HL-60 (cell line): ENCODE data around the gene DISP3.

ENCODE experiments used
- CTCF ChIP-seq: IDR thresholded peaks from one replicate; pipeline ENCODE4 v1.5.1; 2011; ENCODE audit warnings: low read length, control low read depth, inconsistent platforms; ENCODE audit not compliant: insufficient read depth
- POLR2AphosphoS5 ChIP-seq: IDR thresholded peaks from 2 replicates; pipeline ENCODE4 v1.6.1; 2012; ENCODE audit warnings: low read depth
- REST ChIP-seq: IDR thresholded peaks from 2 replicates; pipeline ENCODE4 v1.6.1; 2012; ENCODE audit warnings: low read depth; ENCODE audit not compliant: insufficient replicate concordance
- SPI1 ChIP-seq: IDR thresholded peaks from 2 replicates; pipeline ENCODE4 v1.6.1; 2012; ENCODE audit warnings: low read depth, mild to moderate bottlenecking, borderline replicate concordance

- TF ChIP-seq REST: no peak
- no peak for TF ChIP-seq POLR2AphosphoS5
- no peak for TF ChIP-seq CTCF
- TF ChIP-seq SPI1: no peak
These were observed 44.5 kb upstream of the DISP3 start for GRCh38 chr1:11434501-11434900.
